Thyroid gland (tissue), 4 donors: ENCODE data around the gene AGTRAP. TPM values are rescaled to one million over a fixed set of nuclear protein-coding genes. Genes with fewer than 3 reads are reported as not detected.

Experiments
- DNase-seq, 2 donors: peaks; one replicate each; pipeline ENCODE4 v3.0.0-alpha.2; 2019
- H3K27ac ChIP-seq, 3 donors: fragments of 200-600 bp; sonication (generic); 1 replicate in 2 of 3; 2 replicates in 1 of 3; pipeline ENCODE4 v1.5.1; 2016 to 2019; ENCODE audit warnings: mild to moderate bottlenecking in 1 of 3, moderate library complexity in 1 of 3
- H3K27me3 ChIP-seq: fragments of 200-600 bp; sonication (generic); one replicate; pipeline ENCODE4 v1.5.1; 2019
- H3K36me3 ChIP-seq, 2 donors: fragments of 200-600 bp; sonication (generic); one replicate each; pipeline ENCODE4 v1.5.1; 2016 to 2019
- H3K4me1 ChIP-seq, 2 donors: fragments of 200-600 bp; sonication (generic); one replicate each; pipeline ENCODE4 v1.5.1; 2017 to 2019
- H3K4me3 ChIP-seq, 3 donors: fragments of 200-600 bp; sonication (generic); replicated peaks in 1 of 3; 1 replicate in 2 of 3; 2 replicates in 1 of 3; pipeline ENCODE4 v1.5.1; 2016; ENCODE audit warnings: mild to moderate bottlenecking in 1 of 3
- H3K9me3 ChIP-seq: fragments of 200-600 bp; sonication (generic); one replicate; pipeline ENCODE4 v1.5.1; 2017
- CTCF ChIP-seq, 6 experiments: fragments of 200-600 bp in 3 of 6; fragments of 450-650 bp in 3 of 6; sonication (generic) in 3 of 6; IDR thresholded peaks; one replicate each; pipeline ENCODE4 v1.5.1; 2016 to 2019; ENCODE audit warnings: antibody characterized with exemption in 6 of 6, mild to moderate bottlenecking in 2 of 6, inconsistent platforms in 1 of 6, moderate library complexity in 1 of 6
- POLR2A ChIP-seq, 2 donors: fragments of 450-650 bp; IDR thresholded peaks; one replicate each; pipeline ENCODE4 v1.6.1; 2017; ENCODE audit warnings: antibody characterized with exemption in 2 of 2, mild to moderate bottlenecking in 2 of 2, moderate library complexity in 1 of 2
- WGBS, 2 donors: methylation state at CpG; one replicate each; pipeline ENCODE4 v1.1.5; 2017; 5-methylcytosine and 5-hydroxymethylcytosine counted together
- intact Hi-C: fragments of 100-400 bp; cut with DNase I; formaldehyde crosslinking; loops from one replicate; pipeline ENCODE4 v1.15.1; 2023
- total RNA-seq, 4 donors: library from RNA; depleted of rRNA; stranded (reverse); fragments of >200 nt; gene quantifications; one replicate each; pipeline ENCODE4 v1.2.3, GENCODE V29; 2016

AGTRAP gene
- total RNA-seq, 4 donors from 2014 or later: 35.6 to 72.4 (median 63.6) TPM

- H3K27ac ChIP-seq: peak overlapping the region in 1 of 3 donors; percentile 30
- H3K4me3 ChIP-seq: no peak overlapping the region
- H3K27me3 ChIP-seq: no peaks in the 10 kb centered on the region
- peaks cover 0 to 11% of the 10 kb centered on the region in 2 donors for H3K36me3 ChIP-seq
- peaks cover 5 to 32% of the 10 kb centered on the region in 2 donors for H3K4me1 ChIP-seq
- peak; percentile 43 to 72 for DNase-seq
- intact Hi-C loops: no loop called here
- TF ChIP-seq POLR2A (IDR thresholded peaks at IDR 0.05): no peak
- TF ChIP-seq CTCF (IDR thresholded peaks at IDR 0.05): no peak
- H3K9me3 ChIP-seq: no peaks in the 10 kb centered on the region
- WGBS, 2 donors: 85 to 92% methylated on average over 5 of the region's 5 CpGs
These were observed 6.1 kb downstream of the AGTRAP start for GRCh38 chr1:11741919-11742558.

DNA sequence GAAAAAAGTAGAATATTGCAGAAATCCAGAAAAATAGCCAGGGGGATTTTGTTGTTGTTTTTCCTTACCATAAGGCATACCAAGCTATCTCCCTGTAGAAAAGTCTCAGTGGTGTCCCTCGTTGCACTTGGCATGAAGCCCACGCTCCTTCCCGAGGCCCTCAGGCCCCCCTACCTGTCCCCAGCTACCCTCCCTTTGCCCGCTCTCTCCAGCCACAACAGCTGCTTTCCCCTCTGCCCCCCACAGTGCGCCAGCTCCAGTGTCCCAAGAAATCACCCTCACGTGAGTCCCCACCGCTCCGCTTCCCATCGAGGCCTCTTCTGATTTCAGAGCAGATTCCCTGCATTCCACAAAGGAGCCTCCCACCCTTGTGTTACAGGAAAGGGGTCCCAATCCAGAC, 8.4 kb downstream of the AGTRAP start:
- Histone ChIP-seq H3K4me3 (no peak overlapping the region), H3K36me3 (peaks cover 0 to 30% of the 10 kb centered on the region in 2 donors), H3K27me3 (no peaks in the 10 kb centered on the region), H3K27ac (no peak overlapping the region), H3K4me1 (peaks cover 0 to 16% of the 10 kb centered on the region in 2 donors), H3K9me3 (no peaks in the 10 kb centered on the region)
- no peak for DNase-seq
- intact Hi-C loops: no loop called here
- 77 to 78% methylated on average over 9 of the region's 9 CpGs for WGBS, 2 donors
- no peak for TF ChIP-seq POLR2A (IDR thresholded peaks at IDR 0.05)
- TF ChIP-seq CTCF (IDR thresholded peaks at IDR 0.05): no peak

- Histone ChIP-seq H3K27ac (no peak overlapping the region), H3K4me3 (no peak overlapping the region), H3K9me3 (no peaks in the 10 kb centered on the region), H3K4me1 (peaks cover 0 to 9% of the 10 kb centered on the region in 2 donors), H3K27me3 (no peaks in the 10 kb centered on the region), H3K36me3 (peaks cover 8 to 45% of the 10 kb centered on the region in 2 donors)
- TF ChIP-seq CTCF (IDR thresholded peaks at IDR 0.05): no peak
- no peak for TF ChIP-seq POLR2A (IDR thresholded peaks at IDR 0.05)
- intact Hi-C loops: no loop called here
- no peak for DNase-seq
- 83 to 89% methylated on average over 6 of the region's 6 CpGs for WGBS, 2 donors
These were observed 10.2 kb downstream of the AGTRAP start for GRCh38 chr1:11746092-11746491.

GRCh38 chr1:11746795-11747487, 11.0 kb downstream of the AGTRAP start:
- TF ChIP-seq CTCF (IDR thresholded peaks at IDR 0.05): no peak
- TF ChIP-seq POLR2A (IDR thresholded peaks at IDR 0.05): no peak
- intact Hi-C loops: no loop called here
- no peaks in the 10 kb centered on the region for H3K9me3 ChIP-seq
- peaks cover 0 to 9% of the 10 kb centered on the region in 2 donors for H3K4me1 ChIP-seq
- H3K36me3 ChIP-seq: peaks cover 8 to 45% of the 10 kb centered on the region in 2 donors
- H3K27me3 ChIP-seq: no peaks in the 10 kb centered on the region
- no peak for DNase-seq
- WGBS, 2 donors: 87 to 88% methylated on average over 18 to 20 of the region's 20 CpGs
- H3K27ac ChIP-seq: no peak overlapping the region
- no peak overlapping the region for H3K4me3 ChIP-seq
